SW 1271 (cell line): ENCODE results near the gene S100A6.
"Not testable (repeated sequence)": the region's sequence is repeated elsewhere in the genome, so short reads cannot be mapped to it uniquely, and the experiment has no call there.

Experiments used
- DNase-seq, 2 experiments: peaks; one replicate each; lab custom pipeline; 2025; lab: John Stamatoyannopoulos, UW

The S100A6 gene

GRCh38 chr1:153563991-153564390, 28.2 kb upstream of the S100A6 start:
- DNase-seq: no peak

- DNase-seq: no peak
Observed at GRCh38 chr1:153563483-153563901, 27.7 kb upstream of the S100A6 start.

- not testable (repeated sequence) for DNase-seq
Observed at GRCh38 chr1:153562021-153562420, 26.2 kb upstream of the S100A6 start.

GRCh38 chr1:153561466-153561985, 25.7 kb upstream of the S100A6 start:
- no peak for DNase-seq

GRCh38 chr1:153560771-153561465, 25.1 kb upstream of the S100A6 start:
- no peak for DNase-seq

- DNase-seq: no peak
Observed at GRCh38 chr1:153560241-153560640, 24.4 kb upstream of the S100A6 start.

- no peak for DNase-seq
Observed at GRCh38 chr1:153557877-153558276, 22.1 kb upstream of the S100A6 start.

GRCh38 chr1:153556348-153556747, 20.6 kb upstream of the S100A6 start:
- DNase-seq: no peak

- no peak for DNase-seq
Observed at GRCh38 chr1:153553830-153554541, 18.2 kb upstream of the S100A6 start.

GRCh38 chr1:153553096-153553495, 17.3 kb upstream of the S100A6 start:
- DNase-seq: no peak

- no peak for DNase-seq
Observed at GRCh38 chr1:153552335-153552734, 16.5 kb upstream of the S100A6 start.

- no peak for DNase-seq
Observed at GRCh38 chr1:153550827-153551500, 15.2 kb upstream of the S100A6 start.

GRCh38 chr1:153550398-153550758, 14.6 kb upstream of the S100A6 start:
- DNase-seq: no peak

GRCh38 chr1:153549741-153550397, 14.1 kb upstream of the S100A6 start:
- DNase-seq: no peak

GRCh38 chr1:153548722-153549688, 13.2 kb upstream of the S100A6 start, which contains the start of gene S100A3:
S100A3 (minus strand) TSS chr1:153549258; CDS start chr1:153548485, 773 bp downstream.
- peak; percentile 6 to 42 for DNase-seq

- no peak for DNase-seq
Observed at GRCh38 chr1:153547560-153548551, 12.1 kb upstream of the S100A6 start.

GRCh38 chr1:153546796-153547559, 11.2 kb upstream of the S100A6 start:
- DNase-seq: no peak

- no peak for DNase-seq
Observed at GRCh38 chr1:153546371-153546770, 10.6 kb upstream of the S100A6 start.
